ENCODE data around the gene KLC4.

KLC4 gene

DNA sequence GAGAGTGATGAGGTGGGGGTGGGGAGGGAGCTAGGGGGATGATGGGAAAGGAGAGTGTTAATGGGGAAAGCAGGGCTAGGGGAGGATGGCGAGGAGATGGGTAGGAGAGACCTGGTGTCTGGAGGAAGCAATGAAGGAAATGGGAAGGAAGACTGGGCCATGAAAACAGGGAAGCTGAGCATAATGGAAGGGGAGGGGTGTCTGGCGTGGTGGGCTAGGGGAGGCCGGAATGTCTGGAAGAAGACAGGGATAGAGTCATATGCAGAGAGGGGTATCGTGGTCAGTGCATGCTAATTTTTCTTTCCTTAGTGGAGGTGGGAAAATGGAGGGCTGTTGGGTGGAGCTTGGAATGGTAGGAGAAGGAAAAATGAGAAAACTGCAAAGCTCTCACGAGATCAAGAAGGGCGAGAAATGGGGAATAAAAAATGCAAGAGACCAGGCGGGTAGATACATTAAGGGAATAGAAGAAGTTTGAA is 45.0 kb upstream of the KLC4 start:
- CTCF ChIA-PET, result interaction anchor here (0.8 to 2.1 kb wide), 5 partner anchors 9 to 133 kb away, joined by 3 to 15 read pairs (median 5); partner anchors contain the start of gene PPP2R5D
- DNase-seq (ENCODE audit: extremely low spot score), result no peak
- TF ChIP-seq, protein P1, sequence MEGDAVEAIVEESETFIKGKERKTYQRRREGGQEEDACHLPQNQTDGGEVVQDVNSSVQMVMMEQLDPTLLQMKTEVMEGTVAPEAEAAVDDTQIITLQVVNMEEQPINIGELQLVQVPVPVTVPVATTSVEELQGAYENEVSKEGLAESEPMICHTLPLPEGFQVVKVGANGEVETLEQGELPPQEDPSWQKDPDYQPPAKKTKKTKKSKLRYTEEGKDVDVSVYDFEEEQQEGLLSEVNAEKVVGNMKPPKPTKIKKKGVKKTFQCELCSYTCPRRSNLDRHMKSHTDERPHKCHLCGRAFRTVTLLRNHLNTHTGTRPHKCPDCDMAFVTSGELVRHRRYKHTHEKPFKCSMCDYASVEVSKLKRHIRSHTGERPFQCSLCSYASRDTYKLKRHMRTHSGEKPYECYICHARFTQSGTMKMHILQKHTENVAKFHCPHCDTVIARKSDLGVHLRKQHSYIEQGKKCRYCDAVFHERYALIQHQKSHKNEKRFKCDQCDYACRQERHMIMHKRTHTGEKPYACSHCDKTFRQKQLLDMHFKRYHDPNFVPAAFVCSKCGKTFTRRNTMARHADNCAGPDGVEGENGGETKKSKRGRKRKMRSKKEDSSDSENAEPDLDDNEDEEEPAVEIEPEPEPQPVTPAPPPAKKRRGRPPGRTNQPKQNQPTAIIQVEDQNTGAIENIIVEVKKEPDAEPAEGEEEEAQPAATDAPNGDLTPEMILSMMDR (IDR thresholded peaks at IDR 0.05; ENCODE audit: control extremely low read depth, extremely low read depth, low read depth, missing control alignments), result no peak
- POLR2A ChIA-PET, result interaction anchor here (0.7 to 1.4 kb wide), 4 partner anchors 19 to 36 kb away, joined by 3 to 10 read pairs (median 4); partner anchors contain the start of gene PEX6

DNA sequence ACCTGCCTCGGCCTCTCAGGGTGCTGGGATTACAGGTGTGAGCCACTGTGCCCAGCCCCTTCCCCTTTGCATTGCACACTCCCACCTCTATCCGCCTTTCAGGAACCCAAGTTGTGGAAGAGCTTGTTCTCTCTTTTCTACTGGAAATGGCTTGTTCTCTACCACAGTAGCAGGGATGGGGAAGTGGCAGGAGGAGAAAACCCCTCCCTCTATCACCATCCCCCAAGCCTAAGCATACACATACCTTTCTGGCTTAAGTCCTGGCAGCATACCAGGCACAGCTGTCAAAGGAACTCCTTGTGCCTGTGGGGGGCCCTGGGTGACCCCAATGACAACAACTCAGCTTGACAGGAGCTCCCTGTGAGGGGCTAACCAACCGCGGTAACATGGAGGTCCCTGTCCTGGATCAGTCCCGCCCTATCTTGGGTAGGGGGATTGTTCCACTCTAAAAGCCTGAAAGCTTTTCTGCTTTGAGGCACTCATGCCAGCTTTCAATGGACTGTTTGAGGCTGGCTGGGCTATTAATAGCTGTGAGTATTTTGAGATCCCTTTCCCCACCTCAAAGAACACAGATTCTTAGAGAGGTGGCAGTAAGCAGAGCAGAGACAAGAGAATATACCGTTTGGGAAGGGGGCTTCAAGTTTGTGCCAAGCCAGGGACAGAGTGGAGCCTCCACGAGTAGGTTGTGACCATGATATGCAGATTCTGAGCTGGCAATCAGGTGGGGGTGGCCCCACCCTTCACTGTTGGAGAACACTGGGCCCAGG is 43.1 kb upstream of the KLC4 start:
- ChIA-PET CTCF (interaction anchor here (1.2 to 1.4 kb wide), 2 partner anchors 212 to 355 kb away, joined by 3 read pairs; partner anchors contain the start of gene DNPH1), POLR2A (interaction anchor here (1.4 kb wide), 1 partner anchor 32 kb away, joined by 3 read pairs; the partner anchor contains the start of gene PPP2R5D)
- TF ChIP-seq, protein P1 (IDR thresholded peaks at IDR 0.05; ENCODE audit: control extremely low read depth, extremely low read depth, low read depth, missing control alignments), result no peak
- DNase-seq (ENCODE audit: extremely low spot score), result no peak

- POLR2A ChIA-PET, result interaction anchor here (1.4 kb wide), 1 partner anchor 33 kb away, joined by 3 read pairs; the partner anchor contains the start of gene PPP2R5D
- DNase-seq (ENCODE audit: extremely low spot score), result no peak
- CTCF ChIA-PET, result interaction anchor here (1.2 to 1.4 kb wide), 2 partner anchors 212 to 355 kb away, joined by 3 read pairs; partner anchors contain the start of gene DNPH1
- TF ChIP-seq, protein P1 (IDR thresholded peaks at IDR 0.05; ENCODE audit: control extremely low read depth, extremely low read depth, low read depth, missing control alignments), result no peak
Observed at GRCh38 chr6:43016943-43017334, 42.5 kb upstream of the KLC4 start.

DNA sequence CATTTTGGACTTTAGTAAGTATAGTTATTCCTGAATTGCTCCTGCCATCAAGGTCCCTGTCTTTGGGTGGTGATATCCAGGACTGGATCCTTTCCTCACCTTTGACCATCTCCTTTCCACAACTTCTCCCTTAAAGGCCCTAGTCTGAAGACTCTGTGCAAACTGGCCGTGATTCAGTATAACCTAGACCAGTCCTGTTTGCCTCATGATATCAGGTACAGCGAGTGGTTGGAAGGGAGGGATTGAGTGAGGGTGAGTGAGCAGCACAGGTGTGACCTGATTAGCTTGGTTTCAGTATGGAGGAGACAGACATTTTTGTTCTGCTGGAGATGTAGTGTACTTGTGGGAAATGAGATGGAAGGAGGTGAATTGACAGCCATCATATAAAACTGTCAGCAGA is 40.3 kb upstream of the KLC4 start:
- no peak for DNase-seq (ENCODE audit: extremely low spot score)
- POLR2A ChIA-PET, result no interaction called here
- TF ChIP-seq, protein P1 (IDR thresholded peaks at IDR 0.05; ENCODE audit: control extremely low read depth, extremely low read depth, low read depth, missing control alignments), result no peak
- CTCF ChIA-PET, result no interaction called here

GRCh38 chr6:43020052-43020705 is 39.3 kb upstream of the KLC4 start:
- TF ChIP-seq, protein P1 (IDR thresholded peaks at IDR 0.05; ENCODE audit: control extremely low read depth, extremely low read depth, low read depth, missing control alignments), result no peak

DNA sequence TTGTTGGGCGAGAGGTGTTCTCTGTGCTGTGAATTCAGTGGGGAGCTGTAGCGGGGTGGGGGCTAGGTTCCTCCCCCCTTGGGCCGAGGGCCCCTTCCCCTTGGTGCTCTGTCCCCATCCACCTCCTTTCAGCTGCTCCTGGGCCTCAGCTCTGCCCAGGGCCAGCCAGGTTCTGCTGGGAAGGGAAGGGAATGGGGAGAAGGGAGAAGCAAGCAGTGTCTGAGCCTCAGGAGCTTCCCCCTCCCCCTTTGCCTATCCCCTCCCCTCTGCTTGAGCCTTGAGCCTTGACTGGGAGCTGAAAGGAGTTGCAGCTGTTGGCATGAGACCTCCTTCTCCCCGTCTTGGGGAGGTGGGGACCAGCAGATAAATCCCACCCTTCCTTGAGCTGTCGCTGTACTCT is 38.6 kb upstream of the KLC4 start:
- CTCF ChIA-PET, result interaction anchor here (1.1 to 1.8 kb wide), 4 partner anchors 30 to 120 kb away, joined by 3 to 6 read pairs (median 4); partner anchors contain the start of genes CUL7 and PPP2R5D
- TF ChIP-seq, protein P1 (IDR thresholded peaks at IDR 0.05; ENCODE audit: control extremely low read depth, extremely low read depth, low read depth, missing control alignments), result no peak
- POLR2A ChIA-PET, result no interaction called here
- DNase-seq (ENCODE audit: extremely low spot score), result no peak

More at GRCh38 chr6:43020052-43020705, 39.3 kb upstream of the KLC4 start:
- DNase-seq (ENCODE audit: extremely low spot score), result no peak
- POLR2A ChIA-PET, result no interaction called here
- CTCF ChIA-PET, result interaction anchor here (1.8 kb wide), 1 partner anchor 119 kb away, joined by 6 read pairs; no protein-coding TSS in a partner anchor
